HG03039 (cell line): ENCODE results near the gene WDR6.

Source experiments
- ATAC-seq: cut with Tn5 transposase; IDR thresholded peaks from one replicate; pipeline ENCODE4 v1.9.1; 2021; ENCODE audit warnings: mild to moderate bottlenecking, moderate library complexity; ENCODE audit not compliant: unreplicated experiment

Gene WDR6, protein sequence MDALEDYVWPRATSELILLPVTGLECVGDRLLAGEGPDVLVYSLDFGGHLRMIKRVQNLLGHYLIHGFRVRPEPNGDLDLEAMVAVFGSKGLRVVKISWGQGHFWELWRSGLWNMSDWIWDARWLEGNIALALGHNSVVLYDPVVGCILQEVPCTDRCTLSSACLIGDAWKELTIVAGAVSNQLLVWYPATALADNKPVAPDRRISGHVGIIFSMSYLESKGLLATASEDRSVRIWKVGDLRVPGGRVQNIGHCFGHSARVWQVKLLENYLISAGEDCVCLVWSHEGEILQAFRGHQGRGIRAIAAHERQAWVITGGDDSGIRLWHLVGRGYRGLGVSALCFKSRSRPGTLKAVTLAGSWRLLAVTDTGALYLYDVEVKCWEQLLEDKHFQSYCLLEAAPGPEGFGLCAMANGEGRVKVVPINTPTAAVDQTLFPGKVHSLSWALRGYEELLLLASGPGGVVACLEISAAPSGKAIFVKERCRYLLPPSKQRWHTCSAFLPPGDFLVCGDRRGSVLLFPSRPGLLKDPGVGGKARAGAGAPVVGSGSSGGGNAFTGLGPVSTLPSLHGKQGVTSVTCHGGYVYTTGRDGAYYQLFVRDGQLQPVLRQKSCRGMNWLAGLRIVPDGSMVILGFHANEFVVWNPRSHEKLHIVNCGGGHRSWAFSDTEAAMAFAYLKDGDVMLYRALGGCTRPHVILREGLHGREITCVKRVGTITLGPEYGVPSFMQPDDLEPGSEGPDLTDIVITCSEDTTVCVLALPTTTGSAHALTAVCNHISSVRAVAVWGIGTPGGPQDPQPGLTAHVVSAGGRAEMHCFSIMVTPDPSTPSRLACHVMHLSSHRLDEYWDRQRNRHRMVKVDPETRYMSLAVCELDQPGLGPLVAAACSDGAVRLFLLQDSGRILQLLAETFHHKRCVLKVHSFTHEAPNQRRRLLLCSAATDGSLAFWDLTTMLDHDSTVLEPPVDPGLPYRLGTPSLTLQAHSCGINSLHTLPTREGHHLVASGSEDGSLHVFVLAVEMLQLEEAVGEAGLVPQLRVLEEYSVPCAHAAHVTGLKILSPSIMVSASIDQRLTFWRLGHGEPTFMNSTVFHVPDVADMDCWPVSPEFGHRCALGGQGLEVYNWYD

GRCh38 chr3:49007068-49007770 is at the start of gene WDR6:
TSS of gene WDR6 (plus strand) at chr3:49007391. CDS start at chr3:49007432, 41 bp downstream.
- peak; percentile 76 for ATAC-seq

DNA sequence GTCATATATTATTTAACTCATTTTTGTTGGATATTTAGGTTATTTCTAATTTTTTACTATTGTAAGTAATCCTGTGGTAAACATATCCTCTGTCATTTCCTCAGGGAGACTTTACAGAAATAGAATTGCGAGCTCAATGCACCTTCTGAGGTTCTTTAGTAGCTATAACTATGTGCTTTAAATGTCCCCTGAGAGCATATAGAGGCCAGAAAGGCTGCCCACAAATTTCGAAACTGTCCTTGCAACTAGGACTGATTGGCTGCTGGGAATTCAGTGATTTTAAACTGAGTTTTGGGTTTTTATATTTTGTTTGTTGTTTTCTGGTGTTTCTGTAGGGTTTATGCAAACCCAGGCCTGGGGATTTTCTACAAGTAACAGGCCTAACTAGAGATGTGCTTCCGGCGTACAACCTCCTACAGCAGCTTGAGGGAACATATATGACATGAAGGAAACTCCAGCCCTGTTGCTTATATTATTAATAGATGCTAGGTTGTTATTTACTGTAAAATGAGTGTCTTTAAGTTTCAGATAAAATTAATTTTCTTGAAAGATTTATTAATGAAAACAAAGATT is 46.3 kb upstream of the WDR6 start:
- ATAC-seq = no peak

DNA sequence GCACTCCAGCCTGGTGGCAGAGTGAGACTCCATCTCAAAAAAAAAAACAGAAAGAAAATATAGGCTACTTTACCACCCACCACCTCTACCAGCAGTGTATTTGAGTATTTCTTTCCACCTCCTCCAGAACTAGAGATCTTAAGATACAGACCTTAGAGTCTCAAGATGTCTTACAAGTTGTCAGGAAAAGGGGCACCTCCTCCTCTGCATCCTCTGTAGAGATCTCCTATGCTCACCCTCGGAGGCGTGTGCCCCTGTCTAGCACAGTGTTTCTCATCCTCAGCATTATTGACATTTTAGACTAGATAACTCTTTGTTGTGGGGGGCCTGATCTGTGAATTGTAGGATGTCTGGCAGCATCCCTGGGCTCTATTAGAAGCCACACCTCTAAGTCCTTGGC is 44.9 kb upstream of the WDR6 start:
- no peak for ATAC-seq

GRCh38 chr3:48962939-48963338 is 44.3 kb upstream of the WDR6 start:
- ATAC-seq = no peak

GRCh38 chr3:48963591-48963990 is 43.6 kb upstream of the WDR6 start:
- ATAC-seq = no peak

DNA sequence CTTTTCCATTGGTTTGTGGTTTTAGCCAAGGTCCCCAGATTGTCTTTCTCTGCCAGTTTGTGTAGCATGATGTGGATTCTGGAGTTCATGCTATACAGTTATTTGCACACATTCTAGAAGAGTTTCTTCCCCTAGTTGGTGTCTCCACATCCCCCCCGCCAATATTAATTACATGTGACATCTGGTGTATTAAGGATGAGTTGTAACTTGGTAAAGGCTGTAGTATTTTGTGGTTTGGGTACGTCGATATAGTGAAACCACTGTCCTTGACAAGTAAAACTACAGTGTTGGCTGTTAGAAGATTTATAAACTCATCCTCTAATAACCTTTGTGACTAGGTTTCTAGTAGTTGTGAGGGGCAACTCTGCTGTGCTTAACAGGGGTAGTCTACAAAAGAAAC is 40.8 kb upstream of the WDR6 start:
- ATAC-seq = no peak

- ATAC-seq = no peak
Observed at GRCh38 chr3:48966876-48967361, 40.3 kb upstream of the WDR6 start.

DNA sequence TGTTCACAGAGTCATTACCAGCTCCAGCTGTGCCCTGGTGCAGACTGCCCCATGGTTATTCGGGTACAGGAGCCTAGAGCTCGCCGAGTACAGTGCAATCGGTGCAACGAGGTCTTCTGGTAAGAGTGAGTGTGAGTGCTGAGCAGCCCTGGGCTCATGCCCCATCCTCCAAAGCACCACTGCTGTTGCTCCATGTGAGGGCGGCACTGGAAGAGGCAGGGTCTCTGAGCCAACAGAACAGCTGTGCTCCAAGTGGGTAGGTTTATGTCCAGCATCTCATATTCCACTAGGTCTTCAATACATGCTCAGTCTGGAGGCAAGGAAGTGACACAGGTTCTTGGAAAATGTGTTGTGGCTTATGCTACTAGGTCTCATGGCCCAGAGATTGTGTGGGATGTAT is 36.6 kb upstream of the WDR6 start:
- ATAC-seq = no peak

DNA sequence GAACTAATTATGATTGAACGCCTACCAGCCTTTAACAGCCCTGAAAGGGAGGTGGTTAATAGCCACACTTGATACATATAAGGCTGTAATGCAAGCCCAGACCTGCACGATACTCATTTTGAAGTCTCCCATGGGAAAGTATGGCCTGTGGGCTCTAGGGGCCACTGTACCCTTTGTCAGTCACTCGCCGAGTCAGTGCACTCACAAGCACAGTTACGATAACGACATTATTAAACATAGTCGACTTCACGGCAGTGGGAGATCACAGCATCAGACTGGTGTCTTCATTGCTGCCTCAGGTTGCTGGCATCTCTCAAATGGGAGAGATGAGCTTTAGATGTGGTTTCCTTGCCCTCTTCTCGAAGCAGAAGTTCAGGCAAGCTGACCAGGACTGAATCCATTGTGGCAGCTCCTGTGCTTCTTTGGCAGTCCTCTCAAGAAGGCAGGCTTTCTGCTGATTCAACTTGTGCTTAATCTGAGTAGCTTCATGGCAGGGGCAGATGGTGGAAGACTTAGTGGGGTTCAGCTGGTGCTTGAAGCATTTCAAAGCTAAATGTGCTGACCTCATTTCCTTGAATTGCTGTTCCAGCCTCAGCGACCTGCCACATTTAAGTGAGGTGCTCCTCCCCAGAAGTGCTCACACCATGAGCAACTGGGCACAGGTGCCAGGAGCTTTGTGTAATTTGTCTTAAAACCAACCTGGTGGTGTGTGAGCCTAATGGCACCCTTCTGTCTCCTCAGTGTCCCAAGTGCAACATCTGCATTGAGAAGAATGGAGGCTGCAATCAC is 32.9 kb upstream of the WDR6 start:
- no peak for ATAC-seq

DNA sequence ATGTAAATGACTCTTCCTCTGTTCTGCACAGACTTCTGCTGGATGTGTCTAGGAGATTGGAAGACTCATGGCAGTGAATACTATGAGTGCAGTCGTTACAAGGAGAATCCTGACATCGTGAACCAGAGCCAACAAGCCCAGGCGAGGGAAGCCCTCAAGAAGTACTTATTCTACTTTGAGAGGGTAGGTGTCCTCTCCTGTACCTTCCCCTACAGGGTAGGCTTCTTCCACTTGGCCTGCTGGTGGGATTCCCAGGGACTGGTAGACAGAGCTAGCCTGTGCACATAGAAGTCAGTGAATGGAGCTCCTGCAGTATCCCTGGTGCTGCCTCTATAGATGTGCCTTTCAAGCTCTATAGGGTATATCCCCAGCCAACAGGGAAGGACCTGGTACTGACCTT is 27.7 kb upstream of the WDR6 start:
- ATAC-seq = no peak

DNA sequence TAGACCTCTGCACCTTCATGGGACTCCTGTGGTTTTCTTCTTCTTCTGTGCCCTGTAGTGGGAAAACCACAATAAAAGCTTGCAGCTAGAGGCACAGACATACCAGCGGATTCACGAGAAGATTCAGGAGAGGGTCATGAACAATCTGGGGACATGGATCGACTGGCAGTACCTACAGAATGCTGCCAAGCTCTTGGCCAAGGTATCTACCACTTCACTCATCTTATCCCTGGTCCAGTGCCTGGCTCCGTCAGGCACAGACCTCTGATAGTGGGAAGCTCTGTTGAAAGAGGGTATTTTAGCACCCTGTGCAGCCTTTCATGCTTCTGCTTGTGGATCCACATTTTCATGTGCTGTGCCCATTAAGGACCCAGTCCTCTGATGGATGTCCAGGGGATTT is 26.9 kb upstream of the WDR6 start:
- ATAC-seq = no peak

DNA sequence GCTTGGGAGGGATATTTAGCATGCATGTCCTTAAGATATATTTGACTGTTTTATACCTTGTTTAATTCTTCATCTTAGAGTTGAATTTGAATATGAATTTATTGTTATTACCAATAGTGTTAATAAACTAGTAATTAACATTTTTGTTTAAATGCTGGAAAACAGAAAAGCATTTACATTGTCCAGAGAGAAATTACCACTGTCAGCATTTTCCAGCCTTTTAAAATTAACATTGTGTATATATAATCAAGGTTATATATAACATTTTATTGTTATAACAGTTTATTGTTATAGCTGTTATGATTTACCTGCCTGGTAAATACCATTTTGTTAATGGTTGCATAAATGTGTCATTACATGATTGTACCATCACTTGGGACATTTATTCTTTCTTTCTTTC is 25.2 kb upstream of the WDR6 start:
- no peak for ATAC-seq

GRCh38 chr3:48982686-48983085 is 24.5 kb upstream of the WDR6 start:
- ATAC-seq = no peak

GRCh38 chr3:48983096-48983495 is 24.1 kb upstream of the WDR6 start:
- ATAC-seq = no peak

GRCh38 chr3:48984663-48985062 is 22.5 kb upstream of the WDR6 start:
- no peak for ATAC-seq

DNA sequence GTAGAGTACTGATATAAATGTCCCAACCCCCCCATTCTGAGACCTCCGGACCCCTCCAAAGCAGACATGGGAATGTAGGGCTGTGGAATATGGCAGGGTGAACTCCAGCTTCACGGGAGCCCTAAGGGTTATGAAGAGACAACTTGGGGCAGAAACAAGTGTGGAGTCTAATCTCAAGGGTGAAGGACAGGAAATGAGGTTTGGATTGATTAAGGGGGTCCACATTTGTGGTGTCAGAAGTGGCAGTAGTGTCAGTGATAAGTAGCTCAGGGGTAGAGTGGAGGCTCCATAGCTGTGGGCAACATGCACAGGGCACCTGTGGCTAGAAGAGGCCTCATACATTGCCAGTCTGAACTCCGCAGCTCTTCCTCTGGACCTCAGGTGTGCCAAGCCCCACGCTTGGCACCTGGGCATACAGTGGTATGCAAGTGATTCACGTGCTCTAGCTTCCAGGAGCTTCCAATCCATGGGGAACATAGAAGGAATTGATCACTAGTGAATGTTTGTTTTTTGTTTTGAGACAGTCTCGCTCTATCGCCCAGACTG is 21.3 kb upstream of the WDR6 start:
- ATAC-seq = no peak

DNA sequence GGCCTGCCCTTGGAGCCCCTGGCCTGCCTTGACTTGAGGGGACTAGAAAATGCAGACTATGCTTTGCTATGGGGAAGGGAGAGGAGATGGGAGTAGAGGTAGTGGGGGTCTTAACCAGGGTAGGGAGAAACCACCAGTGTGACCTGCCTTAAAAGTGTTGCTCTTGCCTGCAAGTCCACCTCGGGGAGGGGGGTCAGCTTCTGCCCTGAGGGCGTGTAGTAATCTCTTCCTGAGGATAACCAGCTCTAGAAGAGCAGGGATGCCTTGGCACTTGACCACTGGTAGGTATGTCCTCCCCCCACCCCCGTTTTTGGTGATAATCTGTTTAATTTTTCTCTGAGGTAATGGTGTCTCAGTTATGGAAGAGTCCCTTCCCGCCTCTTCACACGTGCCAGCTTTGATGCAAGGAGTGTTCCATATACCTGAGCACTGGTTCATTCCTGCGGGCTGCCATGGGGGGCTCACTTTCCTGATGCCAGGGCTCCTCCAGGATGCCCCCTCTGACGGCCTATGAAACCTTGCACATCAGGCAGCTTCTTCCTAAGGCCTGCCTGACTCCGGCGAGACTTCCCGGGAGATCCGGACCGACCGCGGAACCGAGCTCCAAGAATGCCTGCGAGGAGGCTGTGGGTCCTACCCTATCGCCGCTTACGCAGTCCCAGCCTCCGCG is 17.9 kb upstream of the WDR6 start:
- ATAC-seq = no peak

- peak; percentile 43 for ATAC-seq
Observed at GRCh38 chr3:48989796-48990635, 17.2 kb upstream of the WDR6 start, which contains the start of gene P4HTM. TSS of gene P4HTM (plus strand) at chr3:48990241. CDS start at chr3:48990257, 16 bp downstream.
